GM12878 (cell line): ENCODE data around the gene PCDHB11.
"Not testable (repeated sequence)": the region's sequence is repeated elsewhere in the genome, so short reads cannot be mapped to it uniquely, and the experiment has no call there.

Source experiments
- CHD2 ChIP-seq: IDR thresholded peaks from 2 replicates; pipeline ENCODE4 v1.6.1; 2011; ENCODE audit warnings: low read depth, low read length, improper control_type of control experiment, borderline replicate concordance
- JUND ChIP-seq: IDR thresholded peaks from 2 replicates; pipeline ENCODE4 v1.6.1; 2012; ENCODE audit warnings: low read depth, mild to moderate bottlenecking, low read length, improper control_type of control experiment, moderate library complexity
- POLR2AphosphoS5 ChIP-seq: IDR thresholded peaks from 2 replicates; pipeline ENCODE4 v1.6.1; 2011; ENCODE audit warnings: mild to moderate bottlenecking, low read length, inconsistent platforms
- RB1 ChIP-seq: fragments of 450-650 bp; formaldehyde crosslinking; IDR thresholded peaks from 2 replicates; pipeline ENCODE4 v1.6.1; 2017; ENCODE audit warnings: mild to moderate bottlenecking, borderline replicate concordance
- RBBP5 ChIP-seq: fragments of 200-600 bp; sonication (generic); conservative IDR thresholded peaks from 2 replicates; pipeline ENCODE4 v1.6.1; 2016
- TF ChIP-seq, protein P1 (sequence below), 3 experiments: IDR thresholded peaks in 2 of 3; conservative IDR thresholded peaks in 1 of 3; 2 replicates each; pipeline ENCODE4 v1.5.1; 2011; ENCODE audit warnings: low read depth in 3 of 3, low read length in 3 of 3, mild to moderate bottlenecking in 3 of 3, control low read depth in 2 of 3, moderate library complexity in 2 of 3, inconsistent platforms in 1 of 3, mixed read lengths in 1 of 3; ENCODE audit not compliant: control insufficient read depth in 2 of 3, insufficient read depth in 1 of 3; ENCODE audit errors: extremely low read depth in 1 of 3

DNA sequence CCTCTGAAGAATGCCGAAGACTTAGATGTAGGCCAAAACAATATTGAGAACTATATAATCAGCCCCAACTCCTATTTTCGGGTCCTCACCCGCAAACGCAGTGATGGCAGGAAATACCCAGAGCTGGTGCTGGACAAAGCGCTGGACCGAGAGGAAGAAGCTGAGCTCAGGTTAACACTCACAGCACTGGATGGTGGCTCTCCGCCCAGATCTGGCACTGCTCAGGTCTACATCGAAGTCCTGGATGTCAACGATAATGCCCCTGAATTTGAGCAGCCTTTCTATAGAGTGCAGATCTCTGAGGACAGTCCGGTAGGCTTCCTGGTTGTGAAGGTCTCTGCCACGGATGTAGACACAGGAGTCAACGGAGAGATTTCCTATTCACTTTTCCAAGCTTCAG, 15.2 kb downstream of the PCDHB11 start:
- not testable (repeated sequence) for TF ChIP-seq RB1, CHD2, POLR2AphosphoS5, JUND, RBBP5
- TF ChIP-seq, protein P1, sequence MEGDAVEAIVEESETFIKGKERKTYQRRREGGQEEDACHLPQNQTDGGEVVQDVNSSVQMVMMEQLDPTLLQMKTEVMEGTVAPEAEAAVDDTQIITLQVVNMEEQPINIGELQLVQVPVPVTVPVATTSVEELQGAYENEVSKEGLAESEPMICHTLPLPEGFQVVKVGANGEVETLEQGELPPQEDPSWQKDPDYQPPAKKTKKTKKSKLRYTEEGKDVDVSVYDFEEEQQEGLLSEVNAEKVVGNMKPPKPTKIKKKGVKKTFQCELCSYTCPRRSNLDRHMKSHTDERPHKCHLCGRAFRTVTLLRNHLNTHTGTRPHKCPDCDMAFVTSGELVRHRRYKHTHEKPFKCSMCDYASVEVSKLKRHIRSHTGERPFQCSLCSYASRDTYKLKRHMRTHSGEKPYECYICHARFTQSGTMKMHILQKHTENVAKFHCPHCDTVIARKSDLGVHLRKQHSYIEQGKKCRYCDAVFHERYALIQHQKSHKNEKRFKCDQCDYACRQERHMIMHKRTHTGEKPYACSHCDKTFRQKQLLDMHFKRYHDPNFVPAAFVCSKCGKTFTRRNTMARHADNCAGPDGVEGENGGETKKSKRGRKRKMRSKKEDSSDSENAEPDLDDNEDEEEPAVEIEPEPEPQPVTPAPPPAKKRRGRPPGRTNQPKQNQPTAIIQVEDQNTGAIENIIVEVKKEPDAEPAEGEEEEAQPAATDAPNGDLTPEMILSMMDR (IDR thresholded peaks at IDR 0.05 in 2 of 3, conservative IDR thresholded peaks at IDR 0.05 in 1 of 3; ENCODE audit: control insufficient read depth in 2 of 3, extremely low read depth in 1 of 3, insufficient read depth in 1 of 3, low read depth in 3 of 3, low read length in 3 of 3), result not testable (repeated sequence)
